Ishikawa (cell line): Measurements from ENCODE around the gene FTO.

Source experiments
- CEBPB ChIP-seq: IDR thresholded peaks from 2 replicates; pipeline ENCODE4 v1.6.1; 2012
- CREB1 ChIP-seq: IDR thresholded peaks from 2 replicates; pipeline ENCODE4 v1.6.1; 2012; ENCODE audit warnings: low read depth
- EGR1 ChIP-seq: IDR thresholded peaks from 2 replicates; pipeline ENCODE4 v1.6.1; 2012
- EP300 ChIP-seq: IDR thresholded peaks from 2 replicates; pipeline ENCODE4 v1.6.1; 2012; ENCODE audit warnings: borderline replicate concordance
- FOXM1 ChIP-seq: IDR thresholded peaks from 2 replicates; pipeline ENCODE4 v1.6.1; 2012; ENCODE audit warnings: low read depth, borderline replicate concordance
- NFIC ChIP-seq: IDR thresholded peaks from 2 replicates; pipeline ENCODE4 v1.6.1; 2012
- RAD21 ChIP-seq: IDR thresholded peaks from 2 replicates; pipeline ENCODE4 v1.6.1; 2012; ENCODE audit warnings: low read depth
- TAF1 ChIP-seq: IDR thresholded peaks from 2 replicates; pipeline ENCODE4 v1.6.1; 2012; ENCODE audit warnings: low read depth, mild to moderate bottlenecking
- TCF12 ChIP-seq: IDR thresholded peaks from 2 replicates; pipeline ENCODE4 v1.6.1; 2012; ENCODE audit warnings: low read depth
- TEAD4 ChIP-seq: IDR thresholded peaks from 2 replicates; pipeline ENCODE4 v1.6.1; 2012
- YY1 ChIP-seq: IDR thresholded peaks from 2 replicates; pipeline ENCODE4 v1.6.1; 2012; ENCODE audit warnings: low read depth
- ZBTB7A ChIP-seq: IDR thresholded peaks from 2 replicates; pipeline ENCODE4 v1.6.1; 2012; ENCODE audit warnings: low read depth
- TF ChIP-seq, protein P1 (sequence below): IDR thresholded peaks from 2 replicates; pipeline ENCODE4 v1.6.1; 2012; ENCODE audit warnings: low read depth, mild to moderate bottlenecking
- TF ChIP-seq, protein P2 (sequence below): IDR thresholded peaks from 2 replicates; pipeline ENCODE4 v1.6.1; 2012
- TF ChIP-seq, protein P3 (sequence below): IDR thresholded peaks from 2 replicates; pipeline ENCODE4 v1.6.1; 2012

FTO gene

DNA sequence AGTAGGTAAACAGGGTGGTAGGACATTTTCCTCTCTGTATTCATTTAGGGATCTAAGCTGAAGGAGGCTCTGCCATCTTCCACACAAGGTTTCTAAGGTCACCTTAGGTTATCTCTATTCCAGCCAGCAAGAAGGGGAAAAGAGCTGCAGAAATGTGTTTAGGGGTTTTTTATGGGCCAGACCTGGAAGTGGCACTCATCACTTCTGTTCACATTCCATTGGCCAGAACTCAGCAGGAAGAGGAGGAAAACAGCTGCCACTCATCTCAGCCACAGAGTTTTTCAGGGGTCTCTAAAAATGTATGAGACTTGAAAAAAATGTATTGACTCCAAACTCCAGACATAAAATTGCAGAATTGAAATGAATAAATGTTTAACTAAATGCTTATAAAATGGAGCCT is 65.8 kb downstream of the FTO start:
- no peak for TF ChIP-seq TAF1
- TF ChIP-seq, protein P1, sequence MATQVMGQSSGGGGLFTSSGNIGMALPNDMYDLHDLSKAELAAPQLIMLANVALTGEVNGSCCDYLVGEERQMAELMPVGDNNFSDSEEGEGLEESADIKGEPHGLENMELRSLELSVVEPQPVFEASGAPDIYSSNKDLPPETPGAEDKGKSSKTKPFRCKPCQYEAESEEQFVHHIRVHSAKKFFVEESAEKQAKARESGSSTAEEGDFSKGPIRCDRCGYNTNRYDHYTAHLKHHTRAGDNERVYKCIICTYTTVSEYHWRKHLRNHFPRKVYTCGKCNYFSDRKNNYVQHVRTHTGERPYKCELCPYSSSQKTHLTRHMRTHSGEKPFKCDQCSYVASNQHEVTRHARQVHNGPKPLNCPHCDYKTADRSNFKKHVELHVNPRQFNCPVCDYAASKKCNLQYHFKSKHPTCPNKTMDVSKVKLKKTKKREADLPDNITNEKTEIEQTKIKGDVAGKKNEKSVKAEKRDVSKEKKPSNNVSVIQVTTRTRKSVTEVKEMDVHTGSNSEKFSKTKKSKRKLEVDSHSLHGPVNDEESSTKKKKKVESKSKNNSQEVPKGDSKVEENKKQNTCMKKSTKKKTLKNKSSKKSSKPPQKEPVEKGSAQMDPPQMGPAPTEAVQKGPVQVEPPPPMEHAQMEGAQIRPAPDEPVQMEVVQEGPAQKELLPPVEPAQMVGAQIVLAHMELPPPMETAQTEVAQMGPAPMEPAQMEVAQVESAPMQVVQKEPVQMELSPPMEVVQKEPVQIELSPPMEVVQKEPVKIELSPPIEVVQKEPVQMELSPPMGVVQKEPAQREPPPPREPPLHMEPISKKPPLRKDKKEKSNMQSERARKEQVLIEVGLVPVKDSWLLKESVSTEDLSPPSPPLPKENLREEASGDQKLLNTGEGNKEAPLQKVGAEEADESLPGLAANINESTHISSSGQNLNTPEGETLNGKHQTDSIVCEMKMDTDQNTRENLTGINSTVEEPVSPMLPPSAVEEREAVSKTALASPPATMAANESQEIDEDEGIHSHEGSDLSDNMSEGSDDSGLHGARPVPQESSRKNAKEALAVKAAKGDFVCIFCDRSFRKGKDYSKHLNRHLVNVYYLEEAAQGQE = no peak

DNA sequence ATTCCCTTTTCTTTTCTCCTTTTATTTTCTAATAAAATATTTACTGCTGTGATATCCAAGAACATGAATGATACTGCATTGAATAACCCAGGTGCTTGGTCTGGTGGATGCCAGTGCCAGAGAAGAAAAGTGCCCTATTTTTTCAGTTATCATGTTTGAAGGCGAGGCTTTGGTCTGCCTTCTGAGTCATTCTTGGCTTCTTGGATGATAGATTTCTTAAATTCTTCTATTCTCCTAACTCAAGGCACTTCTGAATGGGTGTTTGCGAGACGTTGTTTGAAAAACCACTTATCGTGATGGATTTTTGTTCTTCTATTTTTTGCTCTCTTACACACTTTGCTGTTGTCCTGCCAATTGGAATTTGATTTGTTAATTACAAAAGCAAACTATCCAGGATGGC is 66.7 kb downstream of the FTO start:
- TF ChIP-seq, protein P2, sequence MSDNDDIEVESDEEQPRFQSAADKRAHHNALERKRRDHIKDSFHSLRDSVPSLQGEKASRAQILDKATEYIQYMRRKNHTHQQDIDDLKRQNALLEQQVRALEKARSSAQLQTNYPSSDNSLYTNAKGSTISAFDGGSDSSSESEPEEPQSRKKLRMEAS = no peak
- TF ChIP-seq RAD21 (no peak), NFIC (no peak), EP300 (no peak), CREB1 (no peak), CEBPB (no peak), TAF1 (no peak), FOXM1 (no peak), TCF12 (no peak)

DNA sequence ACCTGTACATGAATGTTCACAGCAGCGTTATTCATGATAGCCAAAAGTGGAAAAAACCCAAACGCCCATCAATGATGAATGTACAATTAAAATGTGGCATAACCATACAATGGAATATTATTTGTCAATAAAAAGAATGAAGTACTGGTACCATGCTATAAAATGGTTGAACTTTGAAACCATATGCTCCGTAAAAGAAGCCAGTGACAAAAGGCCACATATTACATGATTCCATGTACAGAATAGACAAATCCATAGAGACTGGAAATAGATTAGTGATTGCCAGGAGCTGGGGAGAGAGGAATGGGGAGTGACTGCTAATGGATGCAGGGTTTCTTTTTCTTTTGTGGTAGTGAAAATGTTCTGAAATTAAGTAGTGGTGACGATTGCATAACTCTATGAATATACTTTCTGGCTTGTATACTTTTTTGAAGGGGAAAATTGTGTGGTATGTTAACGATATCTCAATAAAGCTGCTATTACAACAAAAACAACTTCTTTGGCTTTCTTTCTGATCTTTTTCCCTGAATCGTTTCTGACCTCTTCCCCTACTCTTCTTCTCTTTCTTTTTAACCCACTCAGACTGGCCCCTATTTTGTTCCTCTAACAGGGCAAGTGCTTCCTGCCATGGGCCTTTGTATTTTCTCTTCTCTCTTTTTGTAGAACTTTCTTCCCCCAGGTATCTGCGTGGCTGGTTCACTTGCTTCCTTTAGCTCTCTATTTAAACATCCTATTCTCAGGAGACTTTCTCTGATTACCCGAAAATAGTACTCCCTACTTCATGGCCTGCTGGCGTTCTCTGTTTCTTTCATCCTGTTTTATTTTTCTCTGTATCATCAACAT is 67.9 kb downstream of the FTO start:
- TF ChIP-seq, protein P2 = no peak
- TF ChIP-seq NFIC (no peak), CEBPB (no peak)

DNA sequence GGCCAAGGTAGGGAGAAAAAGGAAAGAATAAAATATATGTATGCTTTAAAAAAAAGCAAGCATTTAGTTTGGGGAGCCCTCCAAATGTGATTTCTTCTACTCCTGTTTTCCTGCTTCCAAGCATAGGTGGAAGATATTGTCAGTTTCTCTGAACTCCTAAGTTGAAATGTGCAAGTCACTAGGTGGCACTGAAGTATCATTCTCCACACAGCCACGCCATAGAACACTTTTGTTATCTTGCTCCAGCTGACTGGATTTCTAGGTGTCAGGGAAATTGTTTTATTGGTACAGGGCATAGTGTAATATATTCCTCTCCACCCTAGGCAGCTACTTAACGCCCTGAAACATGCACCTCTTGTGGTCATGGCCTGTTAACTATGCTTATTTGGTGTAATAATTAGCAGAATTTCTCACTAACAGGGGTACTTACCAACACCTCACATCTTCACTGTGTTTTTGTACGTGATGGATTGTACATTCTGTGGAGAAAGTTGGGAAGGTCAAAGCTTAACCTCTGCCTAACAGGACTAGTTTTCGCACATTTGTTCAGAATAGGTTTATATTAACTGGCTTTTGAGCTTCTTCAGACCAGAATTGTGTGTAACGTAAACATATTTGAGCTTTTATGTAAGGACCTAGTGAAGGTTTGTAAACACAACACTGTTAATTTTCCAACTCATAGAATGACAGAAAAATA is 69.3 kb downstream of the FTO start:
- TF ChIP-seq, protein P1 = no peak
- TF ChIP-seq RAD21 = peak; percentile 85

DNA sequence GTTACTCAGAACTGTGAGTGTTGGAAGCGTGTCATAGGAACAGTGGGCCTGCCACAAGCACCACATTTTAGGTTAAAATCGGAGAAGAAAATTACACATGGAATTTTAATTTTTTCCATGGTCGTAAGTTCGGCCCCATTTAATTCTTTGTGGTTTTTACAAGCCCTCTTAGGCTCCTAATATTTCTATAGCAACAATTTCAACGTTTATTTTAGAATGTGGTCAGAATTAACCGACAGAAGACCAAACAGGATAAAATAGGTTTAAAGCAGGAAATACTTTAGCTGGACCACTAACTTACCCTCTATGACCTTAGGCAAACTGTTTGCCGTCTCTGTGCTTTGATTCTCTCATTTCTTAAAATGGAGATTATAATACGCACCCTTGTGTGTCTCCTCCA is 69.9 kb downstream of the FTO start:
- no peak for TF ChIP-seq TCF12
- no peak for TF ChIP-seq EGR1
- no peak for TF ChIP-seq RAD21
- TF ChIP-seq, protein P1 = no peak
- TF ChIP-seq FOXM1 = no peak
- TF ChIP-seq CEBPB = no peak
- TF ChIP-seq TAF1 = no peak
- no peak for TF ChIP-seq NFIC
- no peak for TF ChIP-seq TEAD4
- TF ChIP-seq, protein P3, sequence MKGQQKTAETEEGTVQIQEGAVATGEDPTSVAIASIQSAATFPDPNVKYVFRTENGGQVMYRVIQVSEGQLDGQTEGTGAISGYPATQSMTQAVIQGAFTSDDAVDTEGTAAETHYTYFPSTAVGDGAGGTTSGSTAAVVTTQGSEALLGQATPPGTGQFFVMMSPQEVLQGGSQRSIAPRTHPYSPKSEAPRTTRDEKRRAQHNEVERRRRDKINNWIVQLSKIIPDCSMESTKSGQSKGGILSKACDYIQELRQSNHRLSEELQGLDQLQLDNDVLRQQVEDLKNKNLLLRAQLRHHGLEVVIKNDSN = no peak
- TF ChIP-seq EP300 = no peak
- no peak for TF ChIP-seq YY1
- no peak for TF ChIP-seq ZBTB7A
- no peak for TF ChIP-seq CREB1
- TF ChIP-seq, protein P2 = no peak
